Neuronal stem cell (in vitro differentiated cells): ENCODE data around the gene MAP1B.

ENCODE experiments used
- DNase-seq: peaks from one replicate; pipeline ENCODE4 v3.0.0-alpha.2; 2013; ENCODE audit warnings: low spot score
- H2AFZ ChIP-seq: one replicate; pipeline ENCODE4 v1.6.1; 2013; ENCODE audit warnings: mild to moderate bottlenecking, low read length, inconsistent platforms
- H2AK5ac ChIP-seq: 2 replicates; pipeline ENCODE4 v1.6.1; 2013; ENCODE audit warnings: low read depth, mild to moderate bottlenecking, inconsistent platforms, low read length, moderate library complexity, mixed read lengths
- H2BK120ac ChIP-seq: 2 replicates; pipeline ENCODE4 v1.6.1; 2013; ENCODE audit warnings: low read depth, mild to moderate bottlenecking, inconsistent platforms, low read length, moderate library complexity, mixed read lengths
- H2BK12ac ChIP-seq: one replicate; pipeline ENCODE4 v1.6.1; 2013; ENCODE audit warnings: low read length, inconsistent platforms
- H2BK15ac ChIP-seq: 2 replicates; pipeline ENCODE4 v1.6.1; 2013; ENCODE audit warnings: mild to moderate bottlenecking, low read length, inconsistent platforms, mixed read lengths
- H2BK5ac ChIP-seq: one replicate; pipeline ENCODE4 v1.6.1; 2013; ENCODE audit warnings: inconsistent platforms, mild to moderate bottlenecking, low read length, moderate library complexity
- H3K14ac ChIP-seq: one replicate; pipeline ENCODE4 v1.6.1; 2013; ENCODE audit warnings: low read length, inconsistent platforms
- H3K18ac ChIP-seq: 2 replicates; pipeline ENCODE4 v1.6.1; 2013; ENCODE audit warnings: low read length, inconsistent platforms
- H3K23ac ChIP-seq: 2 replicates; pipeline ENCODE4 v1.6.1; 2013; ENCODE audit warnings: low read depth, mild to moderate bottlenecking, mixed read lengths, low read length, inconsistent platforms; ENCODE audit not compliant: poor library complexity
- H3K27ac ChIP-seq: replicated peaks from 3 replicates; pipeline ENCODE4 v1.5.1; 2013; ENCODE audit warnings: low read length, inconsistent platforms
- H3K27me3 ChIP-seq, 3 experiments: 2 replicates each; pipeline ENCODE4 v1.6.1; 2013; ENCODE audit warnings: low read length in 3 of 3, mild to moderate bottlenecking in 2 of 3, inconsistent platforms in 1 of 3, low read depth in 1 of 3, mixed read lengths in 1 of 3, moderate library complexity in 1 of 3; ENCODE audit not compliant: control insufficient read depth in 3 of 3, insufficient read depth in 3 of 3
- H3K36me3 ChIP-seq, 2 donors: replicated peaks in 1 of 2; 2 replicates each; pipeline ENCODE4 v1.6.1; 2013; ENCODE audit warnings: low read length in 2 of 2; ENCODE audit not compliant: control insufficient read depth in 2 of 2, insufficient read depth in 2 of 2
- H3K4ac ChIP-seq: 2 replicates; pipeline ENCODE4 v1.6.1; 2013; ENCODE audit warnings: inconsistent platforms, mild to moderate bottlenecking, low read length, moderate library complexity
- H3K4me1 ChIP-seq, 2 donors: 1 replicate in 1 of 2; 2 replicates in 1 of 2; pipeline ENCODE4 v1.6.1; 2013; ENCODE audit warnings: low read length in 2 of 2, low read depth in 1 of 2; ENCODE audit not compliant: control insufficient read depth in 2 of 2, insufficient read depth in 1 of 2
- H3K4me2 ChIP-seq: one replicate; pipeline ENCODE4 v1.6.1; 2013; ENCODE audit warnings: mild to moderate bottlenecking, low read length, inconsistent platforms; ENCODE audit not compliant: insufficient read depth, poor library complexity, severe bottlenecking
- H3K4me3 ChIP-seq, 2 donors: 2 replicates each; pipeline ENCODE4 v1.5.1; 2013; ENCODE audit warnings: low read length in 2 of 2, mild to moderate bottlenecking in 2 of 2, inconsistent platforms in 1 of 2, moderate library complexity in 1 of 2
- H3K79me1 ChIP-seq: one replicate; pipeline ENCODE4 v1.6.1; 2013; ENCODE audit warnings: low read depth, mild to moderate bottlenecking, inconsistent platforms, low read length, moderate library complexity
- H3K9ac ChIP-seq: one replicate; pipeline ENCODE4 v1.6.1; 2013; ENCODE audit warnings: mild to moderate bottlenecking, low read depth, low read length, inconsistent platforms; ENCODE audit not compliant: poor library complexity
- H3K9me3 ChIP-seq, 2 donors: replicated peaks in 1 of 2; 2 replicates each; pipeline versions ENCODE3 to v1.6.1; 2013; ENCODE audit warnings: low read length in 2 of 2, mild to moderate bottlenecking in 2 of 2, inconsistent platforms in 1 of 2, low read depth in 1 of 2, mixed read lengths in 1 of 2, moderate library complexity in 1 of 2; ENCODE audit not compliant: control insufficient read depth in 2 of 2, insufficient read depth in 1 of 2
- H4K8ac ChIP-seq: one replicate; pipeline ENCODE4 v1.6.1; 2013; ENCODE audit warnings: low read depth, mild to moderate bottlenecking, inconsistent platforms, low read length, moderate library complexity
- H4K91ac ChIP-seq: one replicate; pipeline ENCODE4 v1.6.1; 2013; ENCODE audit warnings: low read length, low read depth, mild to moderate bottlenecking, inconsistent platforms; ENCODE audit not compliant: poor library complexity
- WGBS, 2 donors: extraction: QIAGEN DNeasy Blood & Tissue Kit; methylation state at CpG; one replicate each; pipeline ENCODE4 v1.1.7; 2013; ENCODE audit warnings: missing lambda C conversion rate in 2 of 2, mixed read lengths in 1 of 2; ENCODE audit not compliant: insufficient read length in 2 of 2, insufficient replicate concordance in 1 of 2; ENCODE audit errors: extremely low coverage in 2 of 2; 5-methylcytosine and 5-hydroxymethylcytosine counted together

MAP1B gene

DNA sequence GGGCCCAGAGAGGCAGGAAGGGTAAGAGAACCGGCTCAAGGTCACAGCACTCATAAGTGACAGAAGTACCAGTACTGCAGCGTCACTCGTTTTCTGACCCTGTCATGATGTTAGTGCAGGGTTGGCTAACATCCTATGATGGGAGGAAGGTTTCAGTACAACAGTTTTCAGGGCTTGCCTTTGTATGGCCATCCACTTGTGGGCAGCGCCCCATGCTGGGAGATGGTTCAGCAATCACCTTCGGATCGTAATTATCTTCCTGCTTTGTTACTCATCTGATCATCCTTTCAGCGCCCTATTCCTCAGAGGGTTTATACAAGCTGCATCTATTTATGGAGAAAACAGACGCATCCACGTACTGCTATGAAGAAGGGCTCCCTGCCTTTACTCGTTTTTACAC lies 2.4 kb downstream of the MAP1B start:
- H3K27me3 ChIP-seq, result no peaks in the 10 kb centered on the region
- H2AK5ac ChIP-seq, result no peak overlapping the region
- no peak overlapping the region for H3K23ac ChIP-seq
- no peak overlapping the region for H2BK5ac ChIP-seq
- no peak overlapping the region for H3K4ac ChIP-seq
- no peak overlapping the region for H3K18ac ChIP-seq
- no peaks in the 10 kb centered on the region for H3K9me3 ChIP-seq
- peak overlapping the region; percentile 31 for H3K4me2 ChIP-seq
- H2BK15ac ChIP-seq, result no peak overlapping the region
- H3K14ac ChIP-seq, result no peak overlapping the region
- no peak overlapping the region for H4K8ac ChIP-seq
- no peak overlapping the region for H4K91ac ChIP-seq
- peak overlapping the region; percentile 7 for H3K9ac ChIP-seq
- peaks cover 13% of the 10 kb centered on the region for H3K79me1 ChIP-seq
- no CpG with 5 or more reads among the region's 10 CpGs for whole genome bisulfite sequencing, 2 donors
- H3K36me3 ChIP-seq, result peaks cover 6 to 58% of the 10 kb centered on the region in 2 donors
- no peak for DNase-seq
- peak overlapping the region; percentile 0 to 98 for H3K4me3 ChIP-seq
- peaks cover 24 to 36% of the 10 kb centered on the region in 2 donors for H3K4me1 ChIP-seq
- no peak overlapping the region for H2BK120ac ChIP-seq
- H2AFZ ChIP-seq, result no peak overlapping the region
- no peak overlapping the region for H2BK12ac ChIP-seq
- H3K27ac ChIP-seq, result no peak overlapping the region

DNA sequence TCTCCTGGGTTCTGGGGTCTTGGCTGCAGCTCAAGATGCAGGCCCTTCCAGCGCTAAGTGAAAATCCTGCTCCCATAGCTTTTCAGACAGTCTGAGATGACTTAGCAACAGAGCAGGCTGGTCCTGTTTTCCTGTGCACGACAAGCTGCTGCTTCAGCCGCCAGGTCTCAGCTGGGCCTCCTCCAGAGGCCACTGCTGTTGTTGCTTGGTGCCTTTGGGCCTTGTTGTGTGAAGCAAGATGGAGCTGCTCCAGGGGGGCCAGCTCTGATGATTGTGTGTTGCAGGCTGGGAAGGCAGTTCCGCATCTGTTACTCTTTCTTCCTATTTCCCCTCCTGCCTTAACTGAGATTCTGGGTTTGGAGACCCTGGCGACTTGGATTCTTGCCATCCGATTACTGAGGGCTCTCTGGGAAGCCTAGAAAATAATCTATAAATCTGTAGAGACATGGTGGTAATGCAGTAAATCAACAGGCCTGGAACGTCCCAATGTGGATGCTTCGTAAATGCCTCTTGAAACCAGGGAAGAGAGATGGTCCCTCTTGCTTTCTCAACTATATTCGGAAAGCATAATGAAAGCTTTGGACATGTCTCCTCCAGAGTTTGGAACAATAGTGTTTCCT lies 3.2 kb downstream of the MAP1B start:
- no peak overlapping the region for H3K27ac ChIP-seq
- WGBS, 2 donors, result no CpG with 5 or more reads among the region's 9 CpGs
- no peak for DNase-seq

DNA sequence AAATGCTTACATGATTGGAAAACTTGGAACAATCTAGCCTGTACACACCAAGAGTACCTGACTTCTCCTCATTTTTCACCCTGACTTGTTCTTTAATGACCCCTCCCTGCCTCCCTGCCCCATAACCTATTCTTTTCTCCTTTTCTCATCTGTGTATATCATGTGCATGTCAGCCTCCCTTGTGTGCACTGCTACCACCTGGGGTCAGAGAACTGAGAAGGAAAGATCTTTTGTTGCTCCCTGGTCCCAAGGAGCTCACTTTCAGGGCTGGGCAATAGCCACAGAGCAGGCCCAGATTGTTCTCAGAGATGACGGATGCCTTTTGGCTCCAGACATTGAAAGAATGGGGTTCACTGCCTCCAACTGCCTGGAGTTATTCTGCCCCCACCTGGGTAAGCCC lies 5.1 kb downstream of the MAP1B start:
- peaks cover 0 to 2% of the 10 kb centered on the region in 2 donors for H3K9me3 ChIP-seq
- H3K4me2 ChIP-seq, result no peak overlapping the region
- no peak overlapping the region for H3K18ac ChIP-seq
- peaks cover 15% of the 10 kb centered on the region for H3K79me1 ChIP-seq
- H2BK15ac ChIP-seq, result no peak overlapping the region
- peaks cover 20 to 86% of the 10 kb centered on the region in 2 donors for H3K36me3 ChIP-seq
- no peak overlapping the region for H3K23ac ChIP-seq
- no peak for DNase-seq
- peaks cover 20 to 36% of the 10 kb centered on the region in 2 donors for H3K4me1 ChIP-seq
- H2BK12ac ChIP-seq, result no peak overlapping the region
- no peak overlapping the region for H2AFZ ChIP-seq
- H3K27ac ChIP-seq, result no peak overlapping the region
- H3K14ac ChIP-seq, result no peak overlapping the region
- WGBS, 2 donors, result no CpG with 5 or more reads among the region's 1 CpG
- no peak overlapping the region for H3K4me3 ChIP-seq
- H2BK120ac ChIP-seq, result no peak overlapping the region
- H2BK5ac ChIP-seq, result no peak overlapping the region
- H3K27me3 ChIP-seq, result no peaks in the 10 kb centered on the region
- no peak overlapping the region for H3K4ac ChIP-seq
- H2AK5ac ChIP-seq, result no peak overlapping the region
- H3K9ac ChIP-seq, result no peak overlapping the region
- no peak overlapping the region for H4K91ac ChIP-seq
- no peak overlapping the region for H4K8ac ChIP-seq

More for the DNA sequence above, 3.2 kb downstream of the MAP1B start:
- Histone ChIP-seq H3K79me1 (peaks cover 16% of the 10 kb centered on the region), H4K8ac (no peak overlapping the region), H3K18ac (peak overlapping the region; percentile 5), H4K91ac (no peak overlapping the region), H2AK5ac (no peak overlapping the region), H2BK15ac (no peak overlapping the region), H3K27me3 (no peaks in the 10 kb centered on the region), H2BK5ac (no peak overlapping the region), H2BK120ac (no peak overlapping the region), H3K4ac (no peak overlapping the region), H2AFZ (no peak overlapping the region), H3K14ac (no peak overlapping the region), H3K4me3 (peak overlapping the region in 1 of 2 donors; percentile 98), H3K4me2 (peak overlapping the region; percentile 22), H3K9me3 (no peaks in the 10 kb centered on the region), H3K36me3 (peaks cover 14 to 67% of the 10 kb centered on the region in 2 donors), H3K9ac (no peak overlapping the region), H2BK12ac (no peak overlapping the region), H3K23ac (no peak overlapping the region), H3K4me1 (peaks cover 24 to 36% of the 10 kb centered on the region in 2 donors)

DNA sequence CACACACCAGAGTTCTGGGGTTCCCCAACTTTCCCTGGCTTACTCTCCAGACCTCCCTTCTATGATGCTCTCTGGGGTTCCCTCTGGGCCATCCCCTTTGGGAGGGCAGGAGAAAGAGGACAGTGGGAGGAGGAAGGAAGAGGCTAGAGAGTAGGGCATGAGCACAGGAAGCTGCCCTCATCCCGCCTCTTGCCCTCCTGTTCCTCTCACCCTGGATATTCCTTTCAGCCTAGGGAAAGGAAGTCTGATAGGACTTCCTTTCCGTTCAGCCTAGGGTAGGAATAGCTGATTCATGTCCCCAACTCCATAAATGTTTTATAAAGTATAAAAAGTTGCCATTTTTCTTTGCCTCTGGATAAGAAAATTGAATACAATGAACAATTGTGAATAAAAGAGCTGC lies 7.4 kb downstream of the MAP1B start:
- H3K14ac ChIP-seq, result no peak overlapping the region
- no peak overlapping the region for H2BK120ac ChIP-seq
- H3K4me2 ChIP-seq, result no peak overlapping the region
- no peak overlapping the region for H2BK5ac ChIP-seq
- no peak overlapping the region for H3K27ac ChIP-seq
- no peak overlapping the region for H3K4ac ChIP-seq
- no peak overlapping the region for H2AK5ac ChIP-seq
- H3K79me1 ChIP-seq, result peaks cover 8% of the 10 kb centered on the region
- no peak overlapping the region for H2BK15ac ChIP-seq
- H3K4me1 ChIP-seq, result peaks cover 17 to 33% of the 10 kb centered on the region in 2 donors
- H2AFZ ChIP-seq, result no peak overlapping the region
- no peak overlapping the region for H3K4me3 ChIP-seq
- H4K91ac ChIP-seq, result no peak overlapping the region
- H3K27me3 ChIP-seq, result no peaks in the 10 kb centered on the region
- peaks cover 24 to 100% of the 10 kb centered on the region in 2 donors for H3K36me3 ChIP-seq
- H3K9ac ChIP-seq, result no peak overlapping the region
- H3K18ac ChIP-seq, result no peak overlapping the region
- no peak overlapping the region for H4K8ac ChIP-seq
- no peak overlapping the region for H2BK12ac ChIP-seq
- H3K9me3 ChIP-seq, result peaks cover 3 to 20% of the 10 kb centered on the region in 2 donors
- no peak overlapping the region for H3K23ac ChIP-seq
- DNase-seq, result no peak
- WGBS, 2 donors, result no CpG with 5 or more reads among the region's 2 CpGs
